Astrocyte (in vitro differentiated cells and primary cell): ENCODE measurements around the gene MTA2.

Experiments
- CTCF ChIP-seq: IDR thresholded peaks from 2 replicates; pipeline ENCODE4 v1.5.1; 2011; ENCODE audit warnings: low read depth, mild to moderate bottlenecking, inconsistent platforms, low read length, moderate library complexity; ENCODE audit not compliant: insufficient read depth
- EZH2 ChIP-seq: IDR thresholded peaks from 2 replicates; pipeline ENCODE4 v1.6.1; 2012; ENCODE audit warnings: mild to moderate bottlenecking, low read length, inconsistent platforms; ENCODE audit not compliant: insufficient read depth

- TF ChIP-seq CTCF, result no peak
- no peak for TF ChIP-seq EZH2
Observed at GRCh38 chr11:62566247-62566646, 35.4 kb downstream of the MTA2 start.
